ENCODE data around the gene SLC20A1. TPM values are rescaled to one million over a fixed set of nuclear protein-coding genes. Genes with fewer than 3 reads are reported as not detected.

Gene SLC20A1
- total RNA-seq, 1 experiment from 2014 or later: 154 TPM

GRCh38 chr2:112600634-112601033, 45.1 kb upstream of the SLC20A1 start:
- no peaks in the 10 kb centered on the region for H3K36me3 ChIP-seq (ENCODE audit: control insufficient read depth in 1 of 2, insufficient read depth in 2 of 2, low read length in 2 of 2)
- ChIA-PET POLR2A (interaction anchor here (1.6 kb wide), 1 partner anchor 125 kb away, joined by 8 read pairs; no protein-coding TSS in a partner anchor), CTCF (interaction anchor here (1.1 to 7.0 kb wide), 6 partner anchors 22 to 125 kb away, joined by 3 to 71 read pairs (median 4); no protein-coding TSS in a partner anchor), RAD21 (ENCODE audit: low non-redundant PET in 1 of 2, low total read pairs in 2 of 2, uncharacterized antibody in 2 of 2, unreplicated experiment in 2 of 2) (interaction anchor here (0.6 to 3.1 kb wide), 4 partner anchors 24 to 126 kb away, joined by 3 to 17 read pairs (median 4); no protein-coding TSS in a partner anchor)
- intact Hi-C loops (cut with micrococcal nuclease): loop anchor here (1.0 to 5.0 kb wide), 2 partner anchors 126 to 287 kb away; no protein-coding TSS in a partner anchor
- H3K79me2 ChIP-seq (ENCODE audit: insufficient read depth, low read length): no peaks in the 10 kb centered on the region
- H3K9me3 ChIP-seq (ENCODE audit: control insufficient read depth in 1 of 2, insufficient read depth in 1 of 2, low read depth in 1 of 2, low read length in 2 of 2): peaks cover 0 to 3% of the 10 kb centered on the region in 2 experiments; a peak in 1 of 4 replicates
- TF ChIP-seq CBX3 (IDR thresholded peaks at IDR 0.05; ENCODE audit: low read depth): no peak
- TF ChIP-seq TCF7L2 (IDR thresholded peaks at IDR 0.05; ENCODE audit: borderline replicate concordance, extremely low read depth, insufficient read depth, insufficient read length): no peak
- TF ChIP-seq ZBTB33 (IDR thresholded peaks at IDR 0.05; ENCODE audit: extremely low read depth, insufficient replicate concordance, low read length): no peak
- DNase-seq (ENCODE audit: low read depth, low spot score) (no peak), ATAC-seq (no peak)
- no peaks in the 10 kb centered on the region for H4K20me1 ChIP-seq (ENCODE audit: insufficient read depth)
- no peaks in the 10 kb centered on the region for H3K27me3 ChIP-seq (ENCODE audit: insufficient read depth, low read length)
- peak overlapping the region; percentile 97 for H2AFZ ChIP-seq (ENCODE audit: low read depth, low read length, poor library complexity, severe bottlenecking)
- peak overlapping the region; percentile 39; the same call in 1 of the 2 replicates for H3K4me2 ChIP-seq (ENCODE audit: low read length)
- H3K9me2 ChIP-seq (ENCODE audit: insufficient read depth): no peaks in the 10 kb centered on the region
- peak overlapping the region; percentile 17; the same call in 1 of the 2 replicates for H3K9ac ChIP-seq (ENCODE audit: low read length)
- H3K27ac ChIP-seq (ENCODE audit: low read depth, low read length): no peak overlapping the region
- no peak overlapping the region for H3K4me3 ChIP-seq (replicated peaks in 1 of 2; ENCODE audit: low read depth in 1 of 2, low read length in 2 of 2)
- no TSS peak for BruUV-seq (replicated peaks)
- H3K4me1 ChIP-seq (ENCODE audit: control insufficient read depth in 1 of 2, insufficient read depth in 2 of 2, low read length in 2 of 2): peaks cover 3 to 12% of the 10 kb centered on the region in 2 experiments; a peak in 3 of 4 replicates

GRCh38 chr2:112601754-112602153, 44.0 kb upstream of the SLC20A1 start:
- Histone ChIP-seq H3K27me3 (ENCODE audit: insufficient read depth, low read length) (no peaks in the 10 kb centered on the region), H3K27ac (ENCODE audit: low read depth, low read length) (no peak overlapping the region), H3K4me3 (replicated peaks in 1 of 2; ENCODE audit: low read depth in 1 of 2, low read length in 2 of 2) (no peak overlapping the region), H2AFZ (ENCODE audit: low read depth, low read length, poor library complexity, severe bottlenecking) (no peak overlapping the region), H3K9ac (ENCODE audit: low read length) (no peak overlapping the region), H3K9me3 (ENCODE audit: control insufficient read depth in 1 of 2, insufficient read depth in 1 of 2, low read depth in 1 of 2, low read length in 2 of 2) (peaks cover 0 to 3% of the 10 kb centered on the region in 2 experiments; a peak in 1 of 4 replicates), H3K79me2 (ENCODE audit: insufficient read depth, low read length) (no peaks in the 10 kb centered on the region), H3K4me2 (ENCODE audit: low read length) (no peak overlapping the region), H3K36me3 (ENCODE audit: control insufficient read depth in 1 of 2, insufficient read depth in 2 of 2, low read length in 2 of 2) (no peaks in the 10 kb centered on the region), H4K20me1 (ENCODE audit: insufficient read depth) (no peaks in the 10 kb centered on the region), H3K4me1 (ENCODE audit: control insufficient read depth in 1 of 2, insufficient read depth in 2 of 2, low read length in 2 of 2) (peaks cover 3 to 12% of the 10 kb centered on the region in 2 experiments; a peak in 3 of 4 replicates), H3K9me2 (ENCODE audit: insufficient read depth) (no peaks in the 10 kb centered on the region)
- CTCF ChIA-PET: interaction anchor here (7.0 kb wide), 1 partner anchor 124 kb away, joined by 71 read pairs; no protein-coding TSS in a partner anchor
- no TSS peak for BruUV-seq (replicated peaks)
- RAD21 ChIA-PET (ENCODE audit: low non-redundant PET in 1 of 2, low total read pairs in 2 of 2, uncharacterized antibody in 2 of 2, unreplicated experiment in 2 of 2): interaction anchor here (1.4 to 3.1 kb wide), 2 partner anchors 124 to 125 kb away, joined by 4 to 17 read pairs; no protein-coding TSS in a partner anchor
- POLR2A ChIA-PET: no interaction called here
- intact Hi-C loops (cut with micrococcal nuclease): loop anchor here (5.0 kb wide), 1 partner anchor 286 kb away; no protein-coding TSS in a partner anchor
- ATAC-seq: no peak
- no peak for DNase-seq (ENCODE audit: low read depth, low spot score)
- TF ChIP-seq EZH2 (IDR thresholded peaks at IDR 0.05): no peak
- TF ChIP-seq ZBTB33 (IDR thresholded peaks at IDR 0.05; ENCODE audit: extremely low read depth, insufficient replicate concordance, low read length): no peak
- no peak for TF ChIP-seq ZNF274 (IDR thresholded peaks at IDR 0.05; ENCODE audit: low read depth, low read length)
- TF ChIP-seq ELF1 (IDR thresholded peaks at IDR 0.05; ENCODE audit: borderline replicate concordance, low read depth): no peak
- TF ChIP-seq EGR1 (IDR thresholded peaks at IDR 0.05; ENCODE audit: low read depth): no peak
- no peak for TF ChIP-seq ZFX (IDR thresholded peaks at IDR 0.05)
- TF ChIP-seq SIN3A (IDR thresholded peaks at IDR 0.05; ENCODE audit: low read depth): no peak
- no peak for TF ChIP-seq POLR2A (IDR thresholded peaks at IDR 0.05; ENCODE audit: borderline replicate concordance, extremely low read depth, insufficient read depth, insufficient read length)
- TF ChIP-seq POLR2AphosphoS5 (IDR thresholded peaks at IDR 0.05; ENCODE audit: low read depth, low read length): no peak
- TF ChIP-seq EZH2phosphoT487 (IDR thresholded peaks at IDR 0.05; ENCODE audit: borderline replicate concordance): no peak
- TF ChIP-seq ATF3 (IDR thresholded peaks at IDR 0.05): no peak
- TF ChIP-seq SP1 (IDR thresholded peaks at IDR 0.05; ENCODE audit: low read depth): no peak
- TF ChIP-seq FOSL1 (IDR thresholded peaks at IDR 0.05; ENCODE audit: low read depth): no peak
- TF ChIP-seq JUND (IDR thresholded peaks at IDR 0.05): no peak
- TF ChIP-seq TCF7L2 (IDR thresholded peaks at IDR 0.05; ENCODE audit: borderline replicate concordance, extremely low read depth, insufficient read depth, insufficient read length): no peak
